Cardiac muscle cell (in vitro differentiated cells and primary cell): ENCODE data around the gene CASZ1. TPM values are rescaled to one million over a fixed set of nuclear protein-coding genes. Genes with fewer than 3 reads are reported as not detected.
A peak's percentile ranks its signal among the peaks of the same experiment; 100 is the strongest.

ENCODE experiments used
- DNase-seq, 2 donors: peaks; one replicate each; pipeline versions ENCODE4 v3.0.0 to v3.0.0-alpha.2; 2010 to 2017; ENCODE audit warnings: low read depth in 1 of 2, low spot score in 1 of 2
- H3K27ac ChIP-seq: fragments of 200-600 bp; sonication (generic); 2 replicates; pipeline ENCODE4 v1.5.1; 2016
- H3K27me3 ChIP-seq: fragments of 200-600 bp; sonication (generic); 2 replicates; pipeline ENCODE4 v1.6.0; 2016; ENCODE audit warnings: control low read depth
- H3K36me3 ChIP-seq: fragments of 200-600 bp; sonication (generic); 2 replicates; pipeline ENCODE4 v1.5.1; 2016; ENCODE audit warnings: control low read depth
- H3K4me1 ChIP-seq: fragments of 200-600 bp; sonication (generic); 2 replicates; pipeline ENCODE4 v1.8.1; 2017; ENCODE audit warnings: low read depth, mild to moderate bottlenecking, mixed run types
- H3K4me3 ChIP-seq: fragments of 200-600 bp; sonication (generic); 2 replicates; pipeline ENCODE4 v1.5.1; 2016; ENCODE audit warnings: mild to moderate bottlenecking
- H3K9me3 ChIP-seq: fragments of 200-600 bp; sonication (generic); 2 replicates; pipeline ENCODE4 v1.5.1; 2017; ENCODE audit warnings: low read depth, mild to moderate bottlenecking, control low read depth
- polyA plus RNA-seq: library from polyadenylated mRNA; unstranded; fragments of >200 nt; fragmentation: Nextera tagmentation; extraction: Ambion mirVana; gene quantifications from 2 replicates; pipeline ENCODE4 v1.2.1, GENCODE V29; 2016
- total RNA-seq: library from RNA; depleted of rRNA; stranded (reverse); fragments of >200 nt; gene quantifications from 2 replicates; pipeline ENCODE4 v1.2.3, GENCODE V29; 2016
- TF ChIP-seq, protein P1 (sequence below): IDR thresholded peaks from 2 replicates; pipeline ENCODE4 v1.5.1; 2012; ENCODE audit warnings: low read depth, mild to moderate bottlenecking, low read length

Gene CASZ1
- total and polyA plus RNA-seq, 2 experiments from 2014 or later = 53.5 to 87.3 TPM

DNA sequence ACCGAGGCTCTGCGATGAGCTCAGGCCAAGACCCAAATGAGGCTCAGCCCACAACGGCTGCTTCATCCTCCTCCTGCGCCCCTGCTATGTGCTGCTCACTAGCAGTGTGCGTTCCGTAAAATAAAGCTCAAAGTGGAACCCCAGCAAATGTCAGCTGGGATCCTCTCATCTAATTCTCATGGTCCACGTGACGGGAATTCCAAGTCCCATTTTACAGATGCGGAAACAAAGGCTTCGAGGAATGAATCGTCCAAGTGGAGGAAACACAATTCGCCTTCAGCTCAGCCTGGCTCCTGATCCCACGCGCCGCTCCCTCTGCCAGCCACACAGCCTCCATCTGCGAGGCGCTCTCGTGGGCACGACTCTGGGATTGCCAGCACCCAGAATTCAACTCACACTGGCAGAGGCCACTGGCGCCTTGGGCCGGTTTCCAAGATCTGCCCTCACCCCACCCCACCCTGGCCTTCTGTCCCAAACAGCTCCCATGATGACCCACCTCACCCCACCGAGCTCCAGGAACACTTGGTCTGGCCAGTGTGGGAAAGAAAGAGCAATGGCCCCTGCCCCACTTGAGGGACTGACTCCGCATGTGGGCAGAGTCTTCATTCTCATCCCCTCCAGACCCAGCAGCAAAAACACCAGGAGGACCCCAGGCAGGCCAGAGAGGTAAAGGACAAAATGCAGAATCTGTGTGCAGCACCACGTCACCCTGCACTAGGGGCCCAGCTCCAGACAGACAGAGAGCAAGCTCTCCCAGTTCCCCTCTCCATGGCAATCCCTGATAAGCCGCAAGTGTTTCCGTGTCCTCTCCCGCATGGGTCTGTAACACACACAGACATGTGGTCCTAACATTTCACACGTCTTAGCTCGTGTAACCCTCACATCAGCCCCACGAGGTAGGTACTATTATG is 10.5 kb downstream of the CASZ1 start:
- H3K4me3 ChIP-seq = no peak overlapping the region
- H3K27me3 ChIP-seq = no peaks in the 10 kb centered on the region
- H3K36me3 ChIP-seq = no peaks in the 10 kb centered on the region
- peaks cover 68% of the 10 kb centered on the region for H3K4me1 ChIP-seq
- H3K27ac ChIP-seq = peak overlapping the region; percentile 6
- TF ChIP-seq, protein P1, sequence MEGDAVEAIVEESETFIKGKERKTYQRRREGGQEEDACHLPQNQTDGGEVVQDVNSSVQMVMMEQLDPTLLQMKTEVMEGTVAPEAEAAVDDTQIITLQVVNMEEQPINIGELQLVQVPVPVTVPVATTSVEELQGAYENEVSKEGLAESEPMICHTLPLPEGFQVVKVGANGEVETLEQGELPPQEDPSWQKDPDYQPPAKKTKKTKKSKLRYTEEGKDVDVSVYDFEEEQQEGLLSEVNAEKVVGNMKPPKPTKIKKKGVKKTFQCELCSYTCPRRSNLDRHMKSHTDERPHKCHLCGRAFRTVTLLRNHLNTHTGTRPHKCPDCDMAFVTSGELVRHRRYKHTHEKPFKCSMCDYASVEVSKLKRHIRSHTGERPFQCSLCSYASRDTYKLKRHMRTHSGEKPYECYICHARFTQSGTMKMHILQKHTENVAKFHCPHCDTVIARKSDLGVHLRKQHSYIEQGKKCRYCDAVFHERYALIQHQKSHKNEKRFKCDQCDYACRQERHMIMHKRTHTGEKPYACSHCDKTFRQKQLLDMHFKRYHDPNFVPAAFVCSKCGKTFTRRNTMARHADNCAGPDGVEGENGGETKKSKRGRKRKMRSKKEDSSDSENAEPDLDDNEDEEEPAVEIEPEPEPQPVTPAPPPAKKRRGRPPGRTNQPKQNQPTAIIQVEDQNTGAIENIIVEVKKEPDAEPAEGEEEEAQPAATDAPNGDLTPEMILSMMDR = no peak
- DNase-seq = peak in 1 of 2 donors; percentile 35
- no peaks in the 10 kb centered on the region for H3K9me3 ChIP-seq

DNA sequence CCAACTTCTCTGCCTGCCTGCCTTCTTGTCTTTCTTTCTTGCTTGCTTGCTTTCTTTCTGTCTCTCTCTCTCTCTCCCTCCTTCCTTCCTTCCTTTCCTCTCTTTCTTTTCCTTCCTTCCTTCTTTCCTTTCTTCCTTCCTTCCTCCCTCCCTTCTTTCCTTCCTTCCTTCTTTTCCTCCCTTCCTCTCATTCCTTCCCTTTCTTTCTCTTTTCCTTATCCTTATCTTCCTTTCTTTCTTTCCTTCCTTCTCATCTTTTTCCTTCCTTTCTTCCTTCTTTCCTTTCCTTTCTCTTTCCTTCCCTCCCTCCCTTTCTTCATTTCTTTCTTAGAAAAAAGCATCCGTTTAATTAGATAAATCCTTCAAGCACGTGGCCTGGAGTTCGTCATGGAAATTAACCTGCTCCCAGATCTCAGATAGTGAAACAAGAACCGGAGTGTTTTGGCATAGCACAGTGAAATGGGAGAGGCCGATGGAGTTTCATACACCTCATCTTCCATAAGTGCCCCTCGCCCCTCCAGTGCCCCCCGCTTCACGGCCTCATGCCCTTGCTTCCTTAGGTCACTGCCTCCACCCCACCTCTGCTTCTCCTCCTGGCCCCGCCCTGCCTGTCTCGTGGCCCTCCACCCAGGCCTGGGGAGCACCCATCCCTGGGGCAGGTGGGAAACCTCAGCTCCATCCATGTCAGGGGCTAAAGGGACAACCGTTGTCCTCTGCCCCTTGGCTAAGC is 11.3 kb downstream of the CASZ1 start:
- no peaks in the 10 kb centered on the region for H3K9me3 ChIP-seq
- peaks cover 66% of the 10 kb centered on the region for H3K4me1 ChIP-seq
- H3K27ac ChIP-seq = no peak overlapping the region
- TF ChIP-seq, protein P1 = no peak
- H3K36me3 ChIP-seq = no peaks in the 10 kb centered on the region
- DNase-seq = no peak
- H3K27me3 ChIP-seq = no peaks in the 10 kb centered on the region
- no peak overlapping the region for H3K4me3 ChIP-seq

DNA sequence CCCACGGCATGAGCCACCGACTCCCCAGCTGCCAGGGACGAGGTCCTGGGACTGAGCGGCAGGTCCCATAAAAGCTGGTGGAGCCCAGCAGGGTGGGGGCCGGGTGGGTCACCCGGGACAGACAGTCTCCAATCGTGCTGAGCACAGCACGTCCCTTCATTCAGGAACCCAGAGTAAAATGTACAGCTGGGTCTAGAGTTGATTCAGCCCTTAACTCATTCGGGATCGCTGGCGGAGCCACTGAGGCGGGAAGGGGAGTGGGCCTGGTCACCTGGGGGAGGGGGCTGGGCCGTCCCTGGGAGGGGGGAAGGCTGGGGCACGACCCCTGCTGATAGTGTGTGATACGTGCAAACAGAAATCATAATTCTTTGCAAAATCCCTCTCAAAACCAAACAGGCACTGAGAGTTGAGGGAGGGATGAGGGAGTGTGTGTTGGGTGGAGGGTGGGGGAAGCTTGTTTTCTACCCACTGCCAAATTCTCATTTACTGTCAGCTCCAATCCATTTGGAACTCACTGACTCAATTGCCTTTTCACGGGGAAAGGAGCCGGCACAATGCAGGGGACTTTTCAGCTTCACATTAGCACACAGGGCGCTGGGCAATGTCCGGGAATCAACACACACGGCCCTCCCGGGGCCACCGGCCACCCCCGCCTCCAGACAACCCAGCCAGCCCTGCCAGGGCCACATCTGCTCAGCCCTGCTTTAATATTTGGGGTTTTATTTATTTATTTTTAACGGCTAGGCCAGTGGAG is 13.8 kb downstream of the CASZ1 start:
- H3K4me1 ChIP-seq = peaks cover 50% of the 10 kb centered on the region
- no peak for DNase-seq
- H3K4me3 ChIP-seq = no peak overlapping the region
- H3K36me3 ChIP-seq = no peaks in the 10 kb centered on the region
- H3K27ac ChIP-seq = no peak overlapping the region
- TF ChIP-seq, protein P1 = no peak
- H3K27me3 ChIP-seq = no peaks in the 10 kb centered on the region
- no peaks in the 10 kb centered on the region for H3K9me3 ChIP-seq

DNA sequence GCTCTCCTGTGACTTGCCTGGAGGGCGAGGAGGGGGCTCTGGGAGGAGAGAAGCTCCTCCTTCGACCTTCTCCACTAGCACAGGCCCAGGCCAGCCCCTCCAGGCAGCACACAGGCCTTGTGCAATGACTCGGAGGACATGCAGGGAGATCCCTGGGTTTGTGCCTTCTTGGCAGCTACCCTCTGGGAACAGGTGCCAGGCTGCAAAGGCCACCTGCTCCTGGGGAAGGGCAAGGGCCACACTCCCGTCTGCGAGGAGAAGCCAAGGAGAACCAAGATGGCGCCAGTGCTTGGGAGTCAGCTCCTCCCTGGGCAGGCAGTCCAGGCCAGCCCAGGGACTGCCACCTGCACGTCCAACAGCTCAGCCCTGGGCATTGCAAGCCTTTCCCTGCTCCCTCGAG is 15.3 kb downstream of the CASZ1 start:
- H3K27ac ChIP-seq = no peak overlapping the region
- no peaks in the 10 kb centered on the region for H3K36me3 ChIP-seq
- peaks cover 42% of the 10 kb centered on the region for H3K4me1 ChIP-seq
- TF ChIP-seq, protein P1 = no peak
- H3K4me3 ChIP-seq = no peak overlapping the region
- no peaks in the 10 kb centered on the region for H3K27me3 ChIP-seq
- H3K9me3 ChIP-seq = no peaks in the 10 kb centered on the region
- DNase-seq = no peak

DNA sequence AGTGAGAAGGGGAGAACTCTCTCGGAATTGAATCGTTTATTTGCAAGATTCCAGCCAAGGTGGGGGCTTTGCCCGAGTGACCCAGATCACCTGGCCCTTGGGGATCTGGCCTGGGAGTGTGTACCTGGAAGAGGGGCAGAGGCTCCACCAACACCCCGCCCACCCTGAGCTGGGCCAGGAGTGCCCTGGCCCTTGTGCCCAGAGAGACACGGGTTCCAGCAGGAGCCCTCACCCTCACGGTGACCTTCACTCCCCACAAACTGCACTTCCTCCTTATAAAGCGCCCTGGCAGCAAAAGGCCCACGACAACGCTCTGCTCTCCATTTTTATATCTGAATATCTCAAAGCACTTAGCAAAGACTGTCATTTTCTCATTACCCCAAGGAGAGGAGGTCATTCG is 16.6 kb downstream of the CASZ1 start:
- TF ChIP-seq, protein P1 = no peak
- H3K27ac ChIP-seq = no peak overlapping the region
- no peaks in the 10 kb centered on the region for H3K9me3 ChIP-seq
- no peak for DNase-seq
- no peaks in the 10 kb centered on the region for H3K36me3 ChIP-seq
- H3K4me1 ChIP-seq = peaks cover 29% of the 10 kb centered on the region
- H3K4me3 ChIP-seq = no peak overlapping the region
- H3K27me3 ChIP-seq = no peaks in the 10 kb centered on the region
